Pancreas (tissue), 10 donors: ENCODE measurements around the gene BRCA2. TPM values are rescaled to one million over a fixed set of nuclear protein-coding genes. Genes with fewer than 3 reads are reported as not detected.
A peak's percentile ranks its signal among the peaks of the same experiment; 100 is the strongest.

ENCODE experiments used
- ATAC-seq, 4 donors: fragments of 200-7000 bp; cut with Tn5 transposase; one replicate each; pipeline versions ENCODE4 v1.8.0 to v1.9.1; 2020; ENCODE audit warnings: mild to moderate bottlenecking in 4 of 4, moderate library complexity in 4 of 4
- DNase-seq, 6 donors: peaks; one replicate each; pipeline ENCODE4 v3.0.0-alpha.2; 2020
- FAIRE-seq: peaks from 2 replicates; lab custom pipeline; 2012; peaks lifted over from hg19 to GRCh38; lab: Jason Lieb, UNC
- H3K27ac ChIP-seq, 4 donors: fragments of 200-600 bp; sonication (generic); 1 replicate in 3 of 4; 2 replicates in 1 of 4; pipeline versions ENCODE4 v1.5.0 to v1.8.0; 2020
- H3K27me3 ChIP-seq, 4 donors: fragments of 200-600 bp; one replicate each; pipeline ENCODE4 v1.8.0; 2021
- H3K36me3 ChIP-seq, 3 donors: fragments of 200-600 bp; sonication (generic) in 1 of 3; one replicate each; pipeline versions ENCODE4 v1.5.0 to v1.8.0; 2020 to 2021
- H3K4me1 ChIP-seq, 3 donors: fragments of 200-600 bp; one replicate each; pipeline ENCODE4 v1.8.0; 2021
- H3K4me3 ChIP-seq, 4 donors: fragments of 200-600 bp; sonication (generic) in 2 of 4; one replicate each; pipeline versions ENCODE4 v1.5.0 to v1.8.0; 2020 to 2021
- H3K9me3 ChIP-seq, 4 donors: fragments of 200-600 bp; one replicate each; pipeline ENCODE4 v1.8.0; 2021
- CTCF ChIP-seq, 4 donors: fragments of 200-600 bp; sonication (generic) in 3 of 4; IDR thresholded peaks; one replicate each; pipeline versions ENCODE4 v1.5.0 to v1.8.0; 2021; ENCODE audit warnings: antibody characterized with exemption in 4 of 4
- WGBS, 2 donors: extraction: QIAGEN DNeasy Blood & Tissue Kit; methylation state at CpG; one replicate each; pipeline ENCODE4 v1.1.7; 2013; 5-methylcytosine and 5-hydroxymethylcytosine counted together
- intact Hi-C, 3 donors: fragments of 100-400 bp; cut with DNase I; formaldehyde crosslinking; loops; one replicate each; pipeline versions ENCODE4 v1.11.1 to v1.14.2; 2022
- polyA plus RNA-seq, 2 donors: library from polyadenylated mRNA; stranded (reverse); fragments of 200-250 nt; gene quantifications; one replicate each; pipeline ENCODE4 v1.2.3, GENCODE V29; 2013
- total RNA-seq, 6 donors: library from RNA; stranded (reverse); fragmentation: NEBNext Ultra II Directional in 4 of 6; extraction: Animal tissue kit (Norgen Biotek cat#: 25700) in 4 of 6; gene quantifications; one replicate each; pipeline versions ENCODE4 v1.2.1 to v1.2.4, GENCODE V29; 2021 to 2023
- donor health status: healthy with polysubstance abuse.
- donor health status: DM: no; HTN: no; CAD: no; lungs with moderate emphysema.
- donor health status: DM: no; HTN: no; CAD: no.
- donor health status: control.
- donor health status: control.
- donor health status: Bipolar disorder and iron deficiency.
- donor health status: DM: yes; HTN: yes; CAD: no.
- donor health status: DM: no; HTN: no; CAD: no.
- donor health status: DM: no; HTN: no; CAD: no.
- donor health status: DM: yes; HTN: yes; CAD: no.

BRCA2 gene
- total and polyA plus RNA-seq, 8 donors = 0.07 to 1.4 (median 0.76) TPM

DNA sequence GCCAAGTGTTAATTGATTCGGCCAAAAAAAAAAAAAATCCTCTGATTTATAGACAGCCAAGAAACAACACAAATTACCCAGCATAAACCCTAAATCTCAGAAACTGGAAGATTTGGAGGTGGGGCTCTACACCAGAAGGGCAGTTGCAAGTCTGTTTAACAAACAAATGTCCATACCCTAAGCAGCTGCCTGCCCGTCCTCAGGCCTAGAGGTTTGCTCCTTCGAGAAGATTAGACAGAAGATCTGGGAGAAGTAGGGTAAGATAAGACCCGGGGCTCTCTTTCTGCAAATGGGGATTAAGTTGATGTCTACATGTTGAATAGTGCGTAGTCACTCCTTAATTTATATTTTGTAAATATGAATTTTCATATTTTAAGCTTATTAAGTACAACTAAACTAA, 116.1 kb downstream of the BRCA2 start:
- ATAC-seq = no peak
- no peak for FAIRE-seq
- Histone ChIP-seq H3K9me3 (no peaks in the 10 kb centered on the region), H3K4me3 (no peak overlapping the region), H3K36me3 (no peaks in the 10 kb centered on the region), H3K27ac (no peak overlapping the region), H3K4me1 (peaks cover 0 to 9% (median 0%) of the 10 kb centered on the region in 3 donors), H3K27me3 (no peaks in the 10 kb centered on the region)
- WGBS, 2 donors = 87 to 95% methylated on average over 5 of the region's 5 CpGs
- DNase-seq = no peak
- no peak for TF ChIP-seq CTCF (IDR thresholded peaks at IDR 0.05)
- intact Hi-C loops = no loop called here

DNA sequence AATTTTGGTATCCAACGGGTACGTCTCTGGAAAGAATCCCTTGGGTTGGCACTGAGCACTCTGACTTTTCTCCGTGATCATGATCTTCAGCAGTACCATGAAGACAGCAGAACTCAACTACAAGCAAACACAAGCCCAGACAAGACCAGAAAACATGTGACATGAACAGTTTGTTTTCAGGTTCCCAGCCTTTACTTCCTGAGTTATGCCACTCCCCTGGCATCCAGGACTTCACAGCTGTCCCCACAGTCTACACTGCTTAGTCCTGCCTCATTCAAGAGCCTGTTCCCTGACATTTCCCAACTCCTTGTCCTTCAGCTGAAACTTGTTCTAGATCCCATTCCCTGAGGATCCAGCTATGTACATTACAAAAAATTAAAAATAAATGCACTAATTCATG, 117.5 kb downstream of the BRCA2 start:
- ATAC-seq (no peak), DNase-seq (no peak), FAIRE-seq (no peak)
- intact Hi-C loops = no loop called here
- Histone ChIP-seq H3K27ac (no peak overlapping the region), H3K9me3 (no peaks in the 10 kb centered on the region), H3K4me1 (peaks cover 0 to 9% (median 0%) of the 10 kb centered on the region in 3 donors), H3K27me3 (no peaks in the 10 kb centered on the region), H3K36me3 (no peaks in the 10 kb centered on the region), H3K4me3 (no peak overlapping the region)
- 69 to 82% methylated on average over 3 of the region's 3 CpGs for WGBS, 2 donors
- no peak for TF ChIP-seq CTCF (IDR thresholded peaks at IDR 0.05)

DNA sequence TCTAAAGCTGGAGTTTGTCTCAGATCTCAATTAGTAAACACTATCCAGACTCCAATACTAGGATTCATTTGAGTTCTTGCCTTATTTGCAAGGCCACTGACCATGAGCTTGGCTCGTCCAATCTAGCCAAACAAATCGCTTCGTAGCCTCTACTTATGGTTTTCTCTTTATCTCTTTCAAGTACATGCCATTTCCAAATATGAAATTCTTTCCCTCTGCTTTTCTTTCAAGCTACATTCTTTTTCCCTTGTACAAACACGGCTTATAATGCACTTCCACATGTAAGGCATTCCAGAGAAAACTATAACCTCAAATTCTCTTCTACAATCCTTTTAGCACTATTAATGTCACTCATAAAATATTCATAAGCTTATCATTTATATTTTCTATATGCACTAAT, 123.6 kb downstream of the BRCA2 start:
- no peak for TF ChIP-seq CTCF (IDR thresholded peaks at IDR 0.05)
- Histone ChIP-seq H3K27me3 (no peaks in the 10 kb centered on the region), H3K36me3 (peaks cover 0 to 5% (median 0%) of the 10 kb centered on the region in 3 donors), H3K4me3 (no peak overlapping the region), H3K27ac (no peak overlapping the region), H3K9me3 (no peaks in the 10 kb centered on the region), H3K4me1 (no peaks in the 10 kb centered on the region)
- no peak for ATAC-seq
- FAIRE-seq = no peak
- DNase-seq = no peak
- 92 to 93% methylated on average over 4 of the region's 4 CpGs for WGBS, 2 donors
- intact Hi-C loops = no loop called here

DNA sequence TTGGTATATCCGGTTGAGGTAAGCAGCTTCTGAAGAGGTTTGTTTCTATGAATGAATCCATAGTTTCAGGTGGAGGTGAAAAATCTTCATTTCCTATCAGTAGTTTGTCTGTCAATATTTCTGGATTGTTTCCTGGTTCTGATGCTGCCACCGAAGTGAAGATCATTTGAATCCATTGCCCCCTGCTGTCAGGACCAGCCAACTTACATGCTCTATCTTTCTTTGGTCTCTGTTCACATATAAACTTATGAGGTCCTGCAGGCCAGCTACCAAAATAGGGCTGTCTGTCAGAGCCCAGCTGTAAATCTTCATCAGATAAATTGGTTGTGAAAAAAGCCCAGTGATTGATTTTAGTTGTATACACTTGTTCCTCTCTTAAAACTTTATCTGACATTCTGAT, 127.8 kb downstream of the BRCA2 start:
- Histone ChIP-seq H3K4me1 (no peaks in the 10 kb centered on the region), H3K4me3 (no peak overlapping the region), H3K27me3 (no peaks in the 10 kb centered on the region), H3K27ac (no peak overlapping the region), H3K36me3 (peaks cover 0 to 3% (median 0%) of the 10 kb centered on the region in 3 donors), H3K9me3 (no peaks in the 10 kb centered on the region)
- FAIRE-seq = no peak
- DNase-seq = no peak
- no peak for TF ChIP-seq CTCF (IDR thresholded peaks at IDR 0.05)
- WGBS, 2 donors = 16 to 19% methylated on average over 2 of the region's 2 CpGs
- intact Hi-C loops = no loop called here
- peak in 2 of 4 donors; percentile 64 to 76 for ATAC-seq

DNA sequence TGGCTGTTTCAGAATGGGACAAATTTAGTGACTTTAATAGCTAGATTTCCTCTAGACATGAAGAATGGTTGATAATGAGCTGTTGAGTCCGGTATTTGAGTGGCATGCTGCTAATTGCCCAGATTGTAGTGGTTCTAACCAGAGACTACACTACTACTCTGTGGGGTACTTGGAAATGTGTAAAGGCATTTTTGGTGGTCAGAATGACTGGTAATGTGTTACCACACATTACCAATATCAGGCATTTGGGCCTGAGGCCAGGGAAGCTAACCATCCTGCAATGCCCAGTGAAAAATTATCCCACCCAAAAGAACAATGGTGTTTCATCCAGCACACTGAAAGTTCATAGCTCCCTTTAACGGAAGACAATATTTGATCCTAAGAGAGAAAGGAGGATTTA, 130.2 kb downstream of the BRCA2 start:
- Histone ChIP-seq H3K9me3 (no peaks in the 10 kb centered on the region), H3K27ac (no peak overlapping the region), H3K36me3 (no peaks in the 10 kb centered on the region), H3K27me3 (no peaks in the 10 kb centered on the region), H3K4me1 (no peaks in the 10 kb centered on the region), H3K4me3 (no peak overlapping the region)
- WGBS, 2 donors = 87 to 96% methylated on average over 2 of the region's 2 CpGs
- no peak for TF ChIP-seq CTCF (IDR thresholded peaks at IDR 0.05)
- no peak for FAIRE-seq
- intact Hi-C loops = no loop called here
- ATAC-seq = no peak
- no peak for DNase-seq
